ENCODE data around the gene TMEM229B.

The TMEM229B gene
- long read RNA-seq, donor 1 = 0 reads
- long read RNA-seq, donor 2 = 0 reads
- long read RNA-seq, donor 3 = 0 reads
- long read RNA-seq, donor 4, full-length matches to known transcripts = 1 of 7 reads
- long read RNA-seq, donor 4, partial matches to known transcripts = 6 of 7 reads
- long read RNA-seq, donor 4, other reads (novel, unspliced or antisense) = 0 of 7 reads
- long read RNA-seq, donor 5 = 0 reads
- long read RNA-seq, donor 6, partial matches to known transcripts = 0 of 1 reads
- long read RNA-seq, donor 6, other reads (novel, unspliced or antisense) = 0 of 1 reads
- long read RNA-seq, donor 7 = 0 reads
- long read RNA-seq, donor 8, full-length matches to known transcripts = 1 of 1 reads
- long read RNA-seq, donor 8, partial matches to known transcripts = 0 of 1 reads
- long read RNA-seq, donor 8, other reads (novel, unspliced or antisense) = 0 of 1 reads

GRCh38 chr14:67487937-67488893 is at the start of gene TMEM229B:
TSS of gene TMEM229B (minus strand) at chr14:67488721. CDS start at chr14:67473923, 14,798 bp downstream.
- no peak for DNase-seq

- no peak for DNase-seq
Measured at GRCh38 chr14:67537736-67538135, 49.2 kb upstream of the TMEM229B start.

- DNase-seq = no peak
Measured at GRCh38 chr14:67536087-67536486, 47.6 kb upstream of the TMEM229B start.

GRCh38 chr14:67533754-67534085 is 45.2 kb upstream of the TMEM229B start:
- DNase-seq = no peak

GRCh38 chr14:67532998-67533753 is 44.7 kb upstream of the TMEM229B start, which contains the start of gene PLEKHH1:
TSS of gene PLEKHH1 (plus strand) at chr14:67533290. CDS start at chr14:67541868, 8,578 bp downstream.
- DNase-seq = peak; percentile 87

GRCh38 chr14:67532606-67532997 is 44.1 kb upstream of the TMEM229B start:
- no peak for DNase-seq

GRCh38 chr14:67529947-67530935 is 41.7 kb upstream of the TMEM229B start:
- DNase-seq = no peak

GRCh38 chr14:67528276-67528675 is 39.8 kb upstream of the TMEM229B start:
- no peak for DNase-seq

- DNase-seq = no peak
Measured at GRCh38 chr14:67527756-67528155, 39.2 kb upstream of the TMEM229B start.

GRCh38 chr14:67526676-67527459 is 38.3 kb upstream of the TMEM229B start:
- peak; percentile 52 for DNase-seq

GRCh38 chr14:67526181-67526580 is 37.7 kb upstream of the TMEM229B start:
- no peak for DNase-seq

- no peak for DNase-seq
Measured at GRCh38 chr14:67525389-67525788, 36.9 kb upstream of the TMEM229B start.

GRCh38 chr14:67524634-67524963 is 36.1 kb upstream of the TMEM229B start:
- no peak for DNase-seq

GRCh38 chr14:67523764-67524633 is 35.5 kb upstream of the TMEM229B start:
- no peak for DNase-seq

- no peak for DNase-seq
Measured at GRCh38 chr14:67522270-67522669, 33.7 kb upstream of the TMEM229B start.

GRCh38 chr14:67520482-67520881 is 32.0 kb upstream of the TMEM229B start:
- DNase-seq = no peak

GRCh38 chr14:67519406-67519805 is 30.9 kb upstream of the TMEM229B start:
- DNase-seq = no peak

GRCh38 chr14:67517083-67517482 is 28.6 kb upstream of the TMEM229B start:
- DNase-seq = no peak

GRCh38 chr14:67516676-67517075 is 28.2 kb upstream of the TMEM229B start:
- DNase-seq = no peak
